ENCODE measurements around the gene GLB1L3. TPM values are rescaled to one million over a fixed set of nuclear protein-coding genes. Genes with fewer than 3 reads are reported as not detected.

The GLB1L3 gene
- total RNA-seq, 2 donors from 2014 or later, result 7.3 to 19.3 TPM

DNA sequence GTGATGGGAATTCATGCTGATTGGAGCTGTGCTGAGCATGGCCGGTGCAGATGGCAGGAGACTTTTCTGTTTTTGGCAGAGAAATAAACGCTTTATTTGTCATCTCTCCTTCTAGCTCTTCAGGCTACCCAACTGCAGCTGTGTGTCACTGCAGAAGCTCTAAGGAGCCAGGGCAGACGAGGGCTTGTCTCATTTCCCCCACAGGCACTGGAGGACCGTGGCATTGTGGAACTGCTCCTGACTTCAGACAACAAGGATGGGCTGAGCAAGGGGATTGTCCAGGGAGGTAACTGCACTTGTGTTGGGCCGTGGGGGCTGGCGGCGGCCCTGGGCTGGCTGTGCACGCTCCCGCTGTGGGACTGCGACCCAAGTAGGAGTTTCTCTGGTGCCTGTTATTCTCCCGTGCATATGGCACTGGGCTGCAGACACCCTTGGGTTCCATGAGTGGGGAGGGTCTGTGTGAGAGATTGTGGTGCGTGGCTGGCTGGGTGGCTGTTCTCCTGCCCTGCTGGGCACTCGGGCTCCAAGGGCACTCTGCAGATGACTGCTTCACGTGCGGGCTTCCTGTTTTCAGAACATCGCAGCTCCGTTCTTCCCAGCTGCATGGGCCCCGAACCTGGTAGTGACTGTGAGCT is 82.8 kb downstream of the GLB1L3 start:
- ATAC-seq, result no peak
- peaks cover 0 to 6% of the 10 kb centered on the region in 2 donors for H3K36me3 Mint-ChIP-seq
- H3K27ac Mint-ChIP-seq, result peak overlapping the region in 1 of 2 donors; percentile 55

GRCh38 chr11:134359646-134360045 is 83.5 kb downstream of the GLB1L3 start:
- H3K27ac Mint-ChIP-seq, result no peak overlapping the region
- no peak for ATAC-seq
- no peaks in the 10 kb centered on the region for H3K9me3 Mint-ChIP-seq
- peaks cover 0 to 6% of the 10 kb centered on the region in 2 donors for H3K36me3 Mint-ChIP-seq
- DNase-seq (ENCODE audit: low spot score in 2 of 2), result no peak

More for the DNA sequence above, 82.8 kb downstream of the GLB1L3 start:
- DNase-seq (ENCODE audit: low spot score in 2 of 2), result peak in 1 of 2 donors; percentile 34
- H3K9me3 Mint-ChIP-seq, result no peaks in the 10 kb centered on the region

DNA sequence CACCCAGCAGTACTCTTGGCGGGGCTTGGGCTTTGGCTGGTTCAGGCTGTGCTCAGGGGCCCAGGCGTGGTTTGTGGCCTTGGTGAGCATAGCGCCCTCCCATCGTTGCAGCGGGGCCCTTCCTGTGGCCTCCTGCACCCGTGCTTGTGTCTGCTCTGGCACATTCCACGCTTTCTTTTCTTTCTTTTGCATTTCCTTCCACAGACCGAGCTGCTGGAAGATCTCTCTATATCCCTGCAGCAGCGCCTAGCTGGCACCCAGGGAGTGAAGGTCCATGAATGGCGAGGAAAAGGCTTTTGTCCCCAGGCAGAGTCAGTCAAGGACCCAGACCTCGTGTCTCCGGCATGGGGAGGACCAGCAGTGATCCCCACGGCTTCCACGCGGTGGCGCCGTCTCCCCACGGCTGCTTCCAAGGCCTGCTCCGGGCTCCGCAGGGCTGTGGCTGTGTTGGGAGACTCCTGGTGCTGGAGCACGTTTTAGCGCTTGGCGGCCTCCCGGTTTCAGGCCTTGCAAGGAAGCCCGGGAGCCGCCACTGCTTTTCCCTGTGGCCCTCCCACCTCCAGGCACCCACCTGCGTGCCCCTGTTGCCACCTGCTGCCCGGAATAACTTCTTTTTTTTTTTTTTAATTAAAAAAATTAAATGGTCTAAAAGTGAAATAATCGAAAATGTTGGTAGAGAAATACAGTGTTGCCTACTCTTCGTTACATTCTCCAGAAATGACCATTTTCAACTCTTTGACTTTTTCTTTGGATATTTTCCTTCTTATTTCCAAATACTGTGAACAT is 84.1 kb downstream of the GLB1L3 start:
- Mint-ChIP-seq H3K9me3 (no peaks in the 10 kb centered on the region), H3K36me3 (peaks cover 0 to 6% of the 10 kb centered on the region in 2 donors), H3K27ac (peak overlapping the region in 1 of 2 donors; percentile 85)
- peak; percentile 94 to 98 for ATAC-seq
- DNase-seq (ENCODE audit: low spot score in 2 of 2), result peak; percentile 75 to 92

GRCh38 chr11:134361661-134362060 is 85.5 kb downstream of the GLB1L3 start:
- Mint-ChIP-seq H3K27ac (no peak overlapping the region), H3K9me3 (no peaks in the 10 kb centered on the region), H3K36me3 (peaks cover 0 to 6% of the 10 kb centered on the region in 2 donors)
- DNase-seq (ENCODE audit: low spot score in 2 of 2) (no peak), ATAC-seq (no peak)

GRCh38 chr11:134362192-134362901 is 86.2 kb downstream of the GLB1L3 start:
- DNase-seq (ENCODE audit: low spot score in 2 of 2), result no peak
- Mint-ChIP-seq H3K9me3 (no peaks in the 10 kb centered on the region), H3K36me3 (peaks cover 0 to 6% of the 10 kb centered on the region in 2 donors), H3K27ac (no peak overlapping the region)
- ATAC-seq, result no peak

- H3K36me3 Mint-ChIP-seq, result peaks cover 0 to 6% of the 10 kb centered on the region in 2 donors
Observed at GRCh38 chr11:134363161-134363560, 87.0 kb downstream of the GLB1L3 start.

GRCh38 chr11:134363592-134363991 is 87.4 kb downstream of the GLB1L3 start:
- peaks cover 0 to 6% of the 10 kb centered on the region in 2 donors for H3K36me3 Mint-ChIP-seq
- DNase-seq (ENCODE audit: low spot score in 2 of 2) (no peak), ATAC-seq (no peak)
- no peaks in the 10 kb centered on the region for H3K9me3 Mint-ChIP-seq
- no peak overlapping the region for H3K27ac Mint-ChIP-seq

More at GRCh38 chr11:134363161-134363560, 87.0 kb downstream of the GLB1L3 start:
- no peak overlapping the region for H3K27ac Mint-ChIP-seq
- ATAC-seq (no peak), DNase-seq (ENCODE audit: low spot score in 2 of 2) (no peak)
- H3K9me3 Mint-ChIP-seq, result no peaks in the 10 kb centered on the region

GRCh38 chr11:134364261-134364660 is 88.1 kb downstream of the GLB1L3 start:
- Mint-ChIP-seq H3K36me3 (peaks cover 0 to 6% of the 10 kb centered on the region in 2 donors), H3K27ac (no peak overlapping the region), H3K9me3 (no peaks in the 10 kb centered on the region)
- DNase-seq (ENCODE audit: low spot score in 2 of 2) (no peak), ATAC-seq (no peak)

DNA sequence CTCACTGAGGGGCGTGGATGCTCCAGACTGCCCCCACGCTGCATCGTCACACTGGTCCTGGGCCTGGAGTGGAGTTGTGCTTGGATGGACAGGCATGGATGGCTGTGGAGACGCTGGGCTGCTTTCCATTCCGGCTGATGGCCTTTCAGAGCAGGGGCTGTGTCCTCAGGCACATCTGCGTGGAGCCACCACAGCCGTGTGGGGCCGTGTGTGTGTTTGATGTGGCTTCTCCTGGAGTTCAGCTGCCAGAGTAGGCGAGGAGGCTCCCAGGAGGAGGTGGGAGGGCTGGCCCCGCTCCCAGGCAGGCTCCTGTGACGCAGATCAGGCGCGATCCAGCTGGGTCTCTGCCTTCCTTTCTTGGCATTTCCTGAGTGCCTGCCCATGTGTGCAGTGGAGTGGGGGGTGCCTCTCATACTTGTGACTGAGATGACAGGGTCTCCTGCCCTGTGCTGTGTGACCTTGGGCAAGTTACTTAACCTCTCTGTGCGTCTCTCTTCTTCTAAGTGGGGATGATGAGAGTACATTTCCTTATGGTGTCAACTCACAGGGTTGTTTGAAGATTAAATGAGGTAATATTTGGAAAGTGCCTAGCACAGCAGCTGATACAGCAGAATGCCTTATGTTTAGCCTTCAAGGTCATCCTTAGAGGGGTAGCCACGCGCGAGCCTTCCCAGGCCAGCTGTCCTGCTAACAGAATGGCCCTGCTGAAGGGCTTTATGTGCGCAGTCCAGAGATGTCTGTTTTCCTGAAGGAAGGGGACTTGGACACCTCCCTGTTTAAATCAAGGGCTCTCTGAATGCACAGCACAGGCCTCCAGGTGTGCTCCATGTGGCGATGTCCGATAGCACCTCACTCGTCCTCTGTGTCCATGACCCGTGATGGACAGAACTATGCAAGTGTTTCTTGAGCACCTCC is 89.1 kb downstream of the GLB1L3 start:
- ATAC-seq (no peak), DNase-seq (ENCODE audit: low spot score in 2 of 2) (no peak)
- H3K9me3 Mint-ChIP-seq, result no peaks in the 10 kb centered on the region
- H3K36me3 Mint-ChIP-seq, result no peaks in the 10 kb centered on the region
- no peak overlapping the region for H3K27ac Mint-ChIP-seq

GRCh38 chr11:134366254-134366653 is 90.1 kb downstream of the GLB1L3 start:
- ATAC-seq, result no peak
- DNase-seq (ENCODE audit: low spot score in 2 of 2), result no peak
- Mint-ChIP-seq H3K9me3 (no peaks in the 10 kb centered on the region), H3K27ac (no peak overlapping the region), H3K36me3 (no peaks in the 10 kb centered on the region)

DNA sequence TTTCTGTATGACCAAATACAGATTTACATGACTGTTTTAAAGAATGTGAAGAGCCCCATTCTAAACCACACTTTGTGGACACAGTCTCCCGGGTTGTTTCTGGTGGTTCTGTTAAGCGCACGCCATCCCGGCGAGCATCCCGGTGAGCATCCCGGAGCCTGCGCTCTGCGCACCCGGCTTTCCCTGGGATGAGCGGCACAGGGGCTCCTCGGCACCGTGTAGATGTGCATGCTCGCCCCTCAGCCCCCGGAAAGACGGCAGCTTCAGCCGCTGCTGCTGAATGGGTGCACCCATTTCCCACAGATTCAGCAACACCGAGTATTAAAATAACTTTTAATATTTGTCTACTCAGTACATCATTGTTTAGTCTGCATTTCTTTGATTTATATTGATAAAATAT is 91.6 kb downstream of the GLB1L3 start:
- Mint-ChIP-seq H3K9me3 (no peaks in the 10 kb centered on the region), H3K36me3 (no peaks in the 10 kb centered on the region), H3K27ac (no peak overlapping the region)
- no peak for DNase-seq (ENCODE audit: low spot score in 2 of 2)
- ATAC-seq, result no peak

Other genes starting within 250 kb of the GLB1L3 start
- gene JAM3, start 207.3 kb upstream of the GLB1L3 start, total RNA-seq, result 10 to 100 TPM in 1 of 2 donors, under 1 TPM in 1; 0.98 to 17.7 TPM
- gene NCAPD3, start 52.4 kb upstream of the GLB1L3 start, total RNA-seq, result 100 to 1,000 TPM in 1 of 2 donors, 10 to 100 TPM in 1; 93.7 to 169 TPM
- 10 to 100 TPM; 38.5 to 39.2 TPM for gene VPS26B, start 51.7 kb upstream of the GLB1L3 start, total RNA-seq
- gene THYN1, start 23.0 kb upstream of the GLB1L3 start, total RNA-seq, result 10 to 100 TPM; 81.4 to 85.0 TPM
- gene ACAD8, start 22.8 kb upstream of the GLB1L3 start, total RNA-seq, result 10 to 100 TPM; 19.2 to 25.2 TPM
- 1 to 10 TPM; 2.4 to 4.9 TPM for gene GLB1L2, start 55.6 kb downstream of the GLB1L3 start, total RNA-seq
- under 1 TPM; 0.09 to 0.23 TPM for gene B3GAT1, start 135.9 kb downstream of the GLB1L3 start, total RNA-seq

Measured in activated naive CD4-positive, alpha-beta T cell treated with anti-CD3 and anti-CD28 coated beads, Interleukin-2, amount 50 U/mL, for 72 hours (primary cell).